Activated CD4-positive, alpha-beta T cell treated with anti-CD3 and anti-CD28 coated beads for 1 hour (primary cell): ENCODE results near the gene SERPINA5.
"Not testable (repeated sequence)": the region's sequence is repeated elsewhere in the genome, so short reads cannot be mapped to it uniquely, and the experiment has no call there.

ENCODE experiments used
- DNase-seq: peaks from one replicate; pipeline ENCODE4 v3.0.0-alpha.2; 2020

The SERPINA5 gene

GRCh38 chr14:94602722-94603121, 21.5 kb downstream of the SERPINA5 start:
- no peak for DNase-seq

GRCh38 chr14:94605361-94605760, 24.1 kb downstream of the SERPINA5 start:
- DNase-seq = no peak

GRCh38 chr14:94608966-94609365, 27.7 kb downstream of the SERPINA5 start:
- not testable (repeated sequence) for DNase-seq

- DNase-seq = no peak
Measured at GRCh38 chr14:94611179-94611578, 30.0 kb downstream of the SERPINA5 start.

- DNase-seq = no peak
Measured at GRCh38 chr14:94612174-94612573, 30.9 kb downstream of the SERPINA5 start, which contains the start of gene SERPINA3. SERPINA3 (plus strand) TSS chr14:94612391; CDS start chr14:94614442, 2,051 bp downstream.

GRCh38 chr14:94612580-94613554, 31.6 kb downstream of the SERPINA5 start:
- no peak for DNase-seq

- no peak for DNase-seq
Measured at GRCh38 chr14:94613720-94614644, 32.8 kb downstream of the SERPINA5 start.

- DNase-seq = no peak
Measured at GRCh38 chr14:94614802-94615201, 33.6 kb downstream of the SERPINA5 start.

GRCh38 chr14:94615254-94615653, 34.0 kb downstream of the SERPINA5 start:
- DNase-seq = no peak

- DNase-seq = no peak
Measured at GRCh38 chr14:94615823-94616570, 34.8 kb downstream of the SERPINA5 start.

GRCh38 chr14:94617366-94617941, 36.2 kb downstream of the SERPINA5 start:
- no peak for DNase-seq

- DNase-seq = no peak
Measured at GRCh38 chr14:94617988-94618822, 37.0 kb downstream of the SERPINA5 start.

- no peak for DNase-seq
Measured at GRCh38 chr14:94619297-94619696, 38.1 kb downstream of the SERPINA5 start.

GRCh38 chr14:94620597-94620996, 39.4 kb downstream of the SERPINA5 start:
- no peak for DNase-seq

- no peak for DNase-seq
Measured at GRCh38 chr14:94621358-94622134, 40.3 kb downstream of the SERPINA5 start.

GRCh38 chr14:94622653-94623421, 41.6 kb downstream of the SERPINA5 start:
- DNase-seq = no peak

- no peak for DNase-seq
Measured at GRCh38 chr14:94623422-94623809, 42.2 kb downstream of the SERPINA5 start.

- no peak for DNase-seq
Measured at GRCh38 chr14:94623856-94624499, 42.8 kb downstream of the SERPINA5 start.
